ENCODE measurements around the gene MRO. TPM values are rescaled to one million over a fixed set of nuclear protein-coding genes. Genes with fewer than 3 reads are reported as not detected.

MRO gene
- total RNA-seq, 1 donor from 2014 or later, result not detected

DNA sequence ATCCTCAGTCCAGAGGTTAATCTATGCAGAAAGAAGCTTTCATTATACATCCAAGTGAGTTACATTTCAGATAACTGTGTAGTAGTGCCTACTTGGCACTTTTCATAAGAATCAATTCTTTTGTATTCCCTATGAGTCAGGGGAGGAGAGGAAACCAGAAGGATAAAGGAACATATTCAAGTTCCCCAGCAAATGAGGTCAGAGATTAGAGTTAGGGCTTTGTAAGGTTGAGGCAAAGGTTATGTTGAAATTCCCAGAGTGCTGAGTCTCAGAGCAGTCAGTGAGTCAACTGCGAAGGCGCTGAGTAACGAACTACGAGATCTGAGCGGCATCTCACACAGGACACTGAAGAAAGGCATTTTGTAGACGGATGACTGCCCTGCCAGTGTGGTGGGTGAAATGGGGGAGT lies 34.1 kb upstream of the MRO start:
- peak overlapping the region; percentile 58 for H3K27ac Mint-ChIP-seq
- peaks cover 13% of the 10 kb centered on the region for H3K4me1 Mint-ChIP-seq (ENCODE audit: low read depth)
- H3K4me3 Mint-ChIP-seq (ENCODE audit: low read depth), result no peak overlapping the region
- no peak for DNase-seq (ENCODE audit: low spot score, unreplicated experiment)
- H3K36me3 Mint-ChIP-seq (ENCODE audit: insufficient read depth), result peaks cover 2% of the 10 kb centered on the region
- H3K27me3 Mint-ChIP-seq, result peaks cover 3% of the 10 kb centered on the region
- H3K9me3 Mint-ChIP-seq (ENCODE audit: low read depth), result peaks cover 3% of the 10 kb centered on the region
- TF ChIP-seq, protein P1, sequence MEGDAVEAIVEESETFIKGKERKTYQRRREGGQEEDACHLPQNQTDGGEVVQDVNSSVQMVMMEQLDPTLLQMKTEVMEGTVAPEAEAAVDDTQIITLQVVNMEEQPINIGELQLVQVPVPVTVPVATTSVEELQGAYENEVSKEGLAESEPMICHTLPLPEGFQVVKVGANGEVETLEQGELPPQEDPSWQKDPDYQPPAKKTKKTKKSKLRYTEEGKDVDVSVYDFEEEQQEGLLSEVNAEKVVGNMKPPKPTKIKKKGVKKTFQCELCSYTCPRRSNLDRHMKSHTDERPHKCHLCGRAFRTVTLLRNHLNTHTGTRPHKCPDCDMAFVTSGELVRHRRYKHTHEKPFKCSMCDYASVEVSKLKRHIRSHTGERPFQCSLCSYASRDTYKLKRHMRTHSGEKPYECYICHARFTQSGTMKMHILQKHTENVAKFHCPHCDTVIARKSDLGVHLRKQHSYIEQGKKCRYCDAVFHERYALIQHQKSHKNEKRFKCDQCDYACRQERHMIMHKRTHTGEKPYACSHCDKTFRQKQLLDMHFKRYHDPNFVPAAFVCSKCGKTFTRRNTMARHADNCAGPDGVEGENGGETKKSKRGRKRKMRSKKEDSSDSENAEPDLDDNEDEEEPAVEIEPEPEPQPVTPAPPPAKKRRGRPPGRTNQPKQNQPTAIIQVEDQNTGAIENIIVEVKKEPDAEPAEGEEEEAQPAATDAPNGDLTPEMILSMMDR (IDR thresholded peaks at IDR 0.05; ENCODE audit: unreplicated experiment), result no peak

- Mint-ChIP-seq H3K9me3 (ENCODE audit: low read depth) (peaks cover 3% of the 10 kb centered on the region), H3K4me3 (ENCODE audit: low read depth) (no peak overlapping the region), H3K27me3 (no peaks in the 10 kb centered on the region), H3K36me3 (ENCODE audit: insufficient read depth) (peaks cover 2% of the 10 kb centered on the region), H3K27ac (no peak overlapping the region), H3K4me1 (ENCODE audit: low read depth) (peaks cover 15% of the 10 kb centered on the region)
- DNase-seq (ENCODE audit: low spot score, unreplicated experiment), result no peak
- TF ChIP-seq, protein P1 (IDR thresholded peaks at IDR 0.05; ENCODE audit: unreplicated experiment), result no peak
These were observed 30.7 kb upstream of the MRO start for GRCh38 chr18:50850307-50851065.

GRCh38 chr18:50849419-50849821 lies 29.6 kb upstream of the MRO start:
- DNase-seq (ENCODE audit: low spot score, unreplicated experiment), result no peak
- Mint-ChIP-seq H3K27ac (no peak overlapping the region), H3K36me3 (ENCODE audit: insufficient read depth) (peaks cover 2% of the 10 kb centered on the region), H3K4me1 (ENCODE audit: low read depth) (peaks cover 13% of the 10 kb centered on the region), H3K9me3 (ENCODE audit: low read depth) (peaks cover 3% of the 10 kb centered on the region), H3K4me3 (ENCODE audit: low read depth) (no peak overlapping the region), H3K27me3 (no peaks in the 10 kb centered on the region)
- TF ChIP-seq, protein P1 (IDR thresholded peaks at IDR 0.05; ENCODE audit: unreplicated experiment), result no peak

DNA sequence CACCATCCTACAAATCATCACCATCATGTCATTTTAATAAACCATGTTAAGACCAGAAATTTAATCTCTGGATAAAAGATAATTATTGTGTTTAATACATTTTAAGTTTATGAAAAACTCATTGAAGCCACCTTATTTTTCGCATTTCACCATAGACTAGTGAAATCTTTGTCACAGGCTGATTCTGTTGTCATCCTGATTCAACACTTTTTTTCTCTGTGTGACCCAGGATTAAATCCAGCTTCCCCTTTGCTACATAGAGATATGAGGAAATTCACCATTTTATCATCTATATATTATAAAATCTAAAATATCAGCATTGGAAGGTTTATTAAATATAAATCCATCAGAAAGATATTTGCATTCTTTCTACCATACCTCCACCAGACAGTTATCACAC lies 29.2 kb upstream of the MRO start:
- Mint-ChIP-seq H3K27me3 (no peaks in the 10 kb centered on the region), H3K27ac (no peak overlapping the region), H3K4me1 (ENCODE audit: low read depth) (peaks cover 10% of the 10 kb centered on the region), H3K36me3 (ENCODE audit: insufficient read depth) (peaks cover 2% of the 10 kb centered on the region), H3K9me3 (ENCODE audit: low read depth) (peaks cover 3% of the 10 kb centered on the region), H3K4me3 (ENCODE audit: low read depth) (no peak overlapping the region)
- no peak for DNase-seq (ENCODE audit: low spot score, unreplicated experiment)
- TF ChIP-seq, protein P1 (IDR thresholded peaks at IDR 0.05; ENCODE audit: unreplicated experiment), result no peak

DNA sequence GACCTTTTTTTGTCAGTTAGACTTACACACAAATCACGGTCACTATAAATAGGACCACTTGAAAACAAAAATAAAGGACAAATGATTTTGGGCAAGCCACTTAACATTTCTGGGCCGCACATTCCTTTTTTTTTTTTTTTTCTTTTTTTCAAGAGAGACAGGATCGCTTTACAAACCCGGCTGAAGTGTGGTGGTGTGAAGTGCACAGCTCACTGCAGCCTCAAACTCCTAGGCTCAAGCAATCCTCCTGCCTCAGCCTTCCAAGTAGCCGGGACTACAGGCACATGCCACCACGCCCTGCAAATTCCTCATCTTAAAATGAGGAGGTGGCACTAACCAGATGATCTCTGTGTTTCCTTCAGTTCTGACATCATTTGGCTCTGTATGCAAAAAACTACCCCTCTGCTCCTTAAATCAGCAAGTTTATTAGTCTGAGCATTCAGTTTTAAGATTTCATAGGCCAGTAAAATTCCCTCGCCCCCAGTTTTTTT lies 28.3 kb upstream of the MRO start:
- Mint-ChIP-seq H3K36me3 (ENCODE audit: insufficient read depth) (peaks cover 2% of the 10 kb centered on the region), H3K4me1 (ENCODE audit: low read depth) (peaks cover 9% of the 10 kb centered on the region), H3K27me3 (no peaks in the 10 kb centered on the region), H3K4me3 (ENCODE audit: low read depth) (no peak overlapping the region), H3K9me3 (ENCODE audit: low read depth) (peaks cover 3% of the 10 kb centered on the region), H3K27ac (no peak overlapping the region)
- DNase-seq (ENCODE audit: low spot score, unreplicated experiment), result no peak
- TF ChIP-seq, protein P1 (IDR thresholded peaks at IDR 0.05; ENCODE audit: unreplicated experiment), result no peak

All from progenitor cell of endocrine pancreas (in vitro differentiated cells).